ENCODE data around the gene FOXQ1. TPM values are rescaled to one million over a fixed set of nuclear protein-coding genes. Genes with fewer than 3 reads are reported as not detected.
"Not testable (repeated sequence)": the region's sequence is repeated elsewhere in the genome, so short reads cannot be mapped to it uniquely, and the experiment has no call there.

Gene FOXQ1
- total RNA-seq, 2 experiments from 2014 or later, result not detected

DNA sequence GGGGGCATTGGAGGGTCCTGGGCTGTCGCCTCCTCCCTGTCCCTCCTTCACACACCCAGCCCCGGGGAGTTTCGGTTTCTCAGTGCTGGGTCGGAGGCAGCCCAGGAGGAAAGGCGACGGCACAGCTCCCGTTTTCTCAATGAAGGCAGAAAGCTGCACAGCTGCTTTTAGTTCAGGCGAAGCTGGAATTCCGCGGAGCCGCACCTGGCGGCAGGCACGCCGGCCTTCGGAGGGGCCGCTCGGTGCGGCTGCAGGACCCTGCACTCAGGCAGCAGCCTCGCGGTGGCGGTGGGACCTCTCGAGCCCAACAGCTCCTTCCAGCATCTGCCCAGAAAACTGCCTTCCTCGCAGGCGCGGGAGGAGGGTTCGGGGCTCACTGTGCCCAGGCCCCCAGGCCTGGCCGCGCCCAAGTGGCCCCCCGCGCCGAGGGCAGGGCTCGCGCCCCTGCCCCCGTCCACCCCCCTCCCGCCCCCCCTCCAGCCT, 4.6 kb downstream of the FOXQ1 start:
- Histone ChIP-seq H3K4me1 (ENCODE audit: insufficient read depth, low read length, poor library complexity, severe bottlenecking) (no peaks in the 10 kb centered on the region), H3K4me3 (ENCODE audit: low read depth, low read length, poor library complexity, severe bottlenecking) (no peak overlapping the region), H3K36me3 (ENCODE audit: insufficient read depth, low read length) (no peaks in the 10 kb centered on the region), H3K9me3 (ENCODE audit: low read length) (no peaks in the 10 kb centered on the region), H3K27ac (ENCODE audit: low read depth, low read length, poor library complexity, severe bottlenecking) (no peak overlapping the region), H4K20me1 (ENCODE audit: insufficient read depth, low read length) (no peaks in the 10 kb centered on the region), H3K9me2 (ENCODE audit: insufficient read depth, low read length) (no peaks in the 10 kb centered on the region), H3K79me2 (ENCODE audit: insufficient read depth, low read depth, low read length) (no peaks in the 10 kb centered on the region), H3K4me2 (ENCODE audit: low read length) (no peak overlapping the region), H2AFZ (ENCODE audit: low read length) (no peak overlapping the region)
- no TSS peak for BruUV-seq (replicated peaks)
- no peak for TF ChIP-seq EZH2phosphoT487 (IDR thresholded peaks at IDR 0.05; ENCODE audit: borderline replicate concordance, low read depth, low read length)
- TF ChIP-seq, protein P1, sequence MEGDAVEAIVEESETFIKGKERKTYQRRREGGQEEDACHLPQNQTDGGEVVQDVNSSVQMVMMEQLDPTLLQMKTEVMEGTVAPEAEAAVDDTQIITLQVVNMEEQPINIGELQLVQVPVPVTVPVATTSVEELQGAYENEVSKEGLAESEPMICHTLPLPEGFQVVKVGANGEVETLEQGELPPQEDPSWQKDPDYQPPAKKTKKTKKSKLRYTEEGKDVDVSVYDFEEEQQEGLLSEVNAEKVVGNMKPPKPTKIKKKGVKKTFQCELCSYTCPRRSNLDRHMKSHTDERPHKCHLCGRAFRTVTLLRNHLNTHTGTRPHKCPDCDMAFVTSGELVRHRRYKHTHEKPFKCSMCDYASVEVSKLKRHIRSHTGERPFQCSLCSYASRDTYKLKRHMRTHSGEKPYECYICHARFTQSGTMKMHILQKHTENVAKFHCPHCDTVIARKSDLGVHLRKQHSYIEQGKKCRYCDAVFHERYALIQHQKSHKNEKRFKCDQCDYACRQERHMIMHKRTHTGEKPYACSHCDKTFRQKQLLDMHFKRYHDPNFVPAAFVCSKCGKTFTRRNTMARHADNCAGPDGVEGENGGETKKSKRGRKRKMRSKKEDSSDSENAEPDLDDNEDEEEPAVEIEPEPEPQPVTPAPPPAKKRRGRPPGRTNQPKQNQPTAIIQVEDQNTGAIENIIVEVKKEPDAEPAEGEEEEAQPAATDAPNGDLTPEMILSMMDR (conservative IDR thresholded peaks at IDR 0.05; ENCODE audit: low read length), result no peak
- POLR2A ChIA-PET, result interaction anchor here (0.6 to 1.0 kb wide), 2 partner anchors 19 to 718 kb away, joined by 3 to 7 read pairs; no protein-coding TSS in a partner anchor
- DNase-seq (ENCODE audit: low spot score), result no peak
- intact Hi-C loops (cut with micrococcal nuclease; ENCODE audit: unreplicated experiment), result no loop called here
- CTCF ChIA-PET (ENCODE audit: unreplicated experiment), result no interaction called here

DNA sequence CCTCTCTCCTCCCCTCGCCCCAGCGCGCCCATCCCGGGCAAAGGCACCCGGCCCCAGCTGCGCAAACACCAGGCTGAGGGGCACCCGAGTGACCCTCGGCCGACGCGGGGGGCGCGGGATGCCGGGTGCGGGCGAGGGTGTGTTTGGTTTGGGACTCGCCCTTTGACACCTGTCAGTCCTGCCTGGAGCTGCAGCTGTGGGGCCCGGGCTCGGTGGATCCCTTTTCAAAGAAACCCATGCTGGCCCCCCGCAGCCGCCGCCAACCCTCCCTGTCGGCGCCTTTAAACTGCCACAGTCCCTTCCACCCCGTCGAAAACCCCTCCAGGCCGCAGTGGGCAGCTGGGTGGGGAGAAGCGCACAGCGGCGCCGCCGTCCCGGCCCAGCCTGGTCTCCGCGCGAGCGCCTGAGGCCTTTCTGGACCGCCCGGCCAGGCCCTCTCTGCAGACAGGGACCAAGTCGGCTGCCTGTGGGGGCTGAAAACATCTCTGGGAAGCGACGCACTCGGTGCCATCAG, 5.5 kb downstream of the FOXQ1 start:
- CTCF ChIA-PET (ENCODE audit: unreplicated experiment), result no interaction called here
- POLR2A ChIA-PET, result no interaction called here
- no peak for DNase-seq (ENCODE audit: low spot score)

DNA sequence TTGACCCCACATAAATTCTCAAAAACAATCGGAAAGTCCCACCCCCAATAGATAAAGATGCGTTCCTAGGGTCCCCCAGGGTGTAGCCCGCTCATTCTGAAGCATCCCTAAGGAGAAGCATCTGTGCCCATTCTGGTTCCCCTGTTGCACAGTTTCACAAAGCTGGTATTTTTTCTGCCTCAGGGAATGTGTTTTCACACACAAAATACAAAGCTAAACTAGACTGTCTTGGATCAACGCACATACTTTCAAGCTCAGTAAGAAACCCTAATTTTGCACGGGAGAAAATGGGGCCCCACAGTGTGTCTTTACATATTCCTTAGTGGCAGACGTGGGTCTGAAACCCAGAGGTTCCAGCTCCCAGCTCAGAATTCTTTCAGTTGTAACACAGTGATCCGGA, 6.1 kb downstream of the FOXQ1 start:
- H2AFZ ChIP-seq (ENCODE audit: low read length), result no peak overlapping the region
- no peaks in the 10 kb centered on the region for H3K36me3 ChIP-seq (ENCODE audit: insufficient read depth, low read length)
- no peaks in the 10 kb centered on the region for H3K9me3 ChIP-seq (ENCODE audit: low read length)
- POLR2A ChIA-PET, result no interaction called here
- intact Hi-C loops (cut with micrococcal nuclease; ENCODE audit: unreplicated experiment), result no loop called here
- H3K9me2 ChIP-seq (ENCODE audit: insufficient read depth, low read length), result no peaks in the 10 kb centered on the region
- no peak for DNase-seq (ENCODE audit: low spot score)
- CTCF ChIA-PET (ENCODE audit: unreplicated experiment), result no interaction called here
- H3K4me3 ChIP-seq (ENCODE audit: low read depth, low read length, poor library complexity, severe bottlenecking), result no peak overlapping the region
- no peaks in the 10 kb centered on the region for H4K20me1 ChIP-seq (ENCODE audit: insufficient read depth, low read length)
- no peaks in the 10 kb centered on the region for H3K79me2 ChIP-seq (ENCODE audit: insufficient read depth, low read depth, low read length)
- no peak overlapping the region for H3K4me2 ChIP-seq (ENCODE audit: low read length)
- no peak overlapping the region for H3K27ac ChIP-seq (ENCODE audit: low read depth, low read length, poor library complexity, severe bottlenecking)
- no peaks in the 10 kb centered on the region for H3K4me1 ChIP-seq (ENCODE audit: insufficient read depth, low read length, poor library complexity, severe bottlenecking)
- TF ChIP-seq EZH2phosphoT487 (IDR thresholded peaks at IDR 0.05; ENCODE audit: borderline replicate concordance, low read depth, low read length), result no peak
- TF ChIP-seq, protein P1 (conservative IDR thresholded peaks at IDR 0.05; ENCODE audit: low read length), result no peak
- BruUV-seq (replicated peaks), result no TSS peak

More for the DNA sequence above, 5.5 kb downstream of the FOXQ1 start:
- Histone ChIP-seq H2AFZ (ENCODE audit: low read length) (no peak overlapping the region), H3K4me3 (ENCODE audit: low read depth, low read length, poor library complexity, severe bottlenecking) (no peak overlapping the region), H3K4me2 (ENCODE audit: low read length) (no peak overlapping the region), H3K79me2 (ENCODE audit: insufficient read depth, low read depth, low read length) (no peaks in the 10 kb centered on the region), H3K27ac (ENCODE audit: low read depth, low read length, poor library complexity, severe bottlenecking) (no peak overlapping the region), H3K36me3 (ENCODE audit: insufficient read depth, low read length) (no peaks in the 10 kb centered on the region), H4K20me1 (ENCODE audit: insufficient read depth, low read length) (no peaks in the 10 kb centered on the region), H3K9me3 (ENCODE audit: low read length) (no peaks in the 10 kb centered on the region), H3K4me1 (ENCODE audit: insufficient read depth, low read length, poor library complexity, severe bottlenecking) (no peaks in the 10 kb centered on the region), H3K9me2 (ENCODE audit: insufficient read depth, low read length) (no peaks in the 10 kb centered on the region)
- intact Hi-C loops (cut with micrococcal nuclease; ENCODE audit: unreplicated experiment), result no loop called here
- no TSS peak for BruUV-seq (replicated peaks)
- no peak for TF ChIP-seq EZH2phosphoT487 (IDR thresholded peaks at IDR 0.05; ENCODE audit: borderline replicate concordance, low read depth, low read length)
- TF ChIP-seq, protein P1 (conservative IDR thresholded peaks at IDR 0.05; ENCODE audit: low read length), result no peak

DNA sequence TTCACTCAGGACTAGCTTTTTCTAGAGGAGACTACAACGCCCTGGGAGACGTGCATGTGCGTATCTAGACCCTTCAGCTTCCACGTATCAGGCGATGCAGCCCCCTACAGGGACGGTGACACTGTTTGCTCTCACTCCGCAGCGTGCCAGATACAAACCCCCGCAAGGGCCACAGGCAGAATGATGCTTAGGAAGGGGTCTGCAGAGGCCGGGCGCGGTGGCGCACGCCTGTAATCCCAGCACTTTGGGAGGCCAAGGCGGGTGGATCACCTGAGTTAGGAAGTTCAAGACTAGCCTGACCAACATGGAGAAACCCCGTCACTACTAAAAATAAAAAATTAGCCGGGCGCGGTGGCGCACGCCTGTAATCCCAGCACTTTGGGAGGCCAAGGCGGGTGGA, 6.7 kb downstream of the FOXQ1 start:
- DNase-seq (ENCODE audit: low spot score); H3K36me3 ChIP-seq (ENCODE audit: insufficient read depth, low read length); CTCF ChIA-PET (ENCODE audit: unreplicated experiment); POLR2A ChIA-PET; H2AFZ ChIP-seq (ENCODE audit: low read length); H3K9me2 ChIP-seq (ENCODE audit: insufficient read depth, low read length); intact Hi-C loops (cut with micrococcal nuclease; ENCODE audit: unreplicated experiment); H4K20me1 ChIP-seq (ENCODE audit: insufficient read depth, low read length); H3K4me1 ChIP-seq (ENCODE audit: insufficient read depth, low read length, poor library complexity, severe bottlenecking); H3K9me3 ChIP-seq (ENCODE audit: low read length); H3K79me2 ChIP-seq (ENCODE audit: insufficient read depth, low read depth, low read length); H3K4me2 ChIP-seq (ENCODE audit: low read length); H3K4me3 ChIP-seq (ENCODE audit: low read depth, low read length, poor library complexity, severe bottlenecking); H3K27ac ChIP-seq (ENCODE audit: low read depth, low read length, poor library complexity, severe bottlenecking); BruUV-seq (replicated peaks): not testable (repeated sequence)
